GM12878 (cell line): ENCODE results near the gene ONECUT2. TPM values are rescaled to one million over a fixed set of nuclear protein-coding genes. Genes with fewer than 3 reads are reported as not detected.

Experiments used
- ATAC-seq: fragments of 200-7000 bp; cut with Tn5 transposase; 3 replicates; pipeline ENCODE4 v1.9.1; 2020; ENCODE audit warnings: mild to moderate bottlenecking, moderate library complexity
- Bru-seq: library from RNA; stranded (reverse); fragments of 400-500 nt; gene quantifications from one replicate; lab custom pipeline; 2021; lab: Mats Ljungman, UMichigan
- BruChase-seq, 2 experiments: library from RNA; stranded (reverse); fragments of 400-500 nt; gene quantifications; one replicate each; lab custom pipeline; 2021; lab: Mats Ljungman, UMichigan
- BruUV-seq: library from RNA; stranded (reverse); fragments of 400-500 nt; replicated peaks from 2 replicates; lab custom pipeline; 2021; lab: Mats Ljungman, UMichigan
- CTCF ChIA-PET: fragments of 300-600 bp; sonication (Branson Sonifier 250); formaldehyde crosslinking; extraction: SDS; loops from one replicate; lab custom pipeline; 2021; ENCODE audit warnings: inconsistent platforms; lab: Yijun Ruan, JAX
- POLR2A ChIA-PET: fragments of 350-600 bp; formaldehyde crosslinking; extraction: SDS; loops from one replicate; lab custom pipeline; 2021; ENCODE audit warnings: inconsistent platforms; lab: Charles Lee
- RAD21 ChIA-PET: fragments of 300-600 bp; sonication (Branson Sonifier 250); formaldehyde crosslinking; loops from one replicate; lab custom pipeline; 2023; ENCODE audit warnings: antibody characterized with exemption; ENCODE audit not compliant: unreplicated experiment; lab: Charles Lee
- SMC1A ChIA-PET: fragments of 300-600 bp; sonication (Branson Sonifier 250); formaldehyde crosslinking; loops from one replicate; lab custom pipeline; 2023; ENCODE audit not compliant: unreplicated experiment, uncharacterized antibody; lab: Charles Lee
- DNase-seq: peaks from one replicate; pipeline ENCODE4 v3.0.0-alpha.2; 2011; ENCODE audit warnings: low read depth, low spot score
- FAIRE-seq: peaks from 3 replicates; lab custom pipeline; 2011; peaks lifted over from hg19 to GRCh38; lab: Jason Lieb, UNC
- H2AFZ ChIP-seq: 2 replicates; pipeline ENCODE4 v1.6.0; 2011; ENCODE audit warnings: low read depth, low read length, control low read depth; ENCODE audit not compliant: control insufficient read depth
- H3K27ac ChIP-seq: 2 replicates; pipeline ENCODE4 v1.5.1; 2011; ENCODE audit warnings: control low read depth; ENCODE audit not compliant: control insufficient read depth, insufficient read depth
- H3K27me3 ChIP-seq, 2 experiments: replicated peaks in 1 of 2; 2 replicates each; pipeline versions ENCODE4 v1.6.0 to v1.6.1; 2011; ENCODE audit warnings: low read length in 1 of 2; ENCODE audit not compliant: control insufficient read depth in 2 of 2, insufficient read depth in 2 of 2
- H3K36me3 ChIP-seq, 2 experiments: 2 replicates each; pipeline ENCODE4 v1.5.1; 2011; ENCODE audit warnings: low read length in 1 of 2; ENCODE audit not compliant: control insufficient read depth in 2 of 2, insufficient read depth in 2 of 2
- H3K4me1 ChIP-seq: 2 replicates; pipeline ENCODE4 v1.6.1; 2011; ENCODE audit warnings: mild to moderate bottlenecking, low read length, moderate library complexity, mixed read lengths; ENCODE audit not compliant: control insufficient read depth, insufficient read depth
- H3K4me2 ChIP-seq: 2 replicates; pipeline ENCODE4 v1.6.0; 2011; ENCODE audit warnings: control low read depth; ENCODE audit not compliant: control insufficient read depth, insufficient read depth
- H3K4me3 ChIP-seq: fragments of 200-600 bp; sonication (generic); 2 replicates; pipeline ENCODE4 v1.5.1; 2016
- H3K79me2 ChIP-seq: 2 replicates; pipeline ENCODE4 v1.6.0; 2011; ENCODE audit warnings: low read length; ENCODE audit not compliant: control insufficient read depth, insufficient read depth
- H3K9ac ChIP-seq: 2 replicates; pipeline ENCODE4 v1.8.0; 2011; ENCODE audit warnings: low read length, control low read depth, mixed read lengths; ENCODE audit not compliant: control insufficient read depth, insufficient read depth
- H3K9me3 ChIP-seq: replicated peaks from 3 replicates; pipeline ENCODE4 v1.5.1; 2011; ENCODE audit warnings: mild to moderate bottlenecking, low read length; ENCODE audit not compliant: control insufficient read depth, insufficient read depth
- H4K20me1 ChIP-seq: 2 replicates; pipeline ENCODE4 v1.6.0; 2011; ENCODE audit not compliant: control insufficient read depth, insufficient read depth
- NBN ChIP-seq: fragments of 450-650 bp; IDR thresholded peaks from 2 replicates; pipeline ENCODE4 v1.6.1; 2016
- SUZ12 ChIP-seq: fragments of 200-600 bp; sonication (generic); IDR thresholded peaks from one replicate; pipeline ENCODE4 v1.6.1; 2018; ENCODE audit warnings: antibody characterized with exemption, mild to moderate bottlenecking; ENCODE audit not compliant: unreplicated experiment
- TCF12 ChIP-seq: IDR thresholded peaks from 2 replicates; pipeline ENCODE4 v1.6.1; 2011; ENCODE audit warnings: low read depth, mild to moderate bottlenecking, low read length
- WGBS: methylation state at CpG from one replicate; pipeline ENCODE4 v1.1.6; 2016; ENCODE audit warnings: low lambda C conversion rate; ENCODE audit not compliant: insufficient replicate concordance, insufficient coverage; ENCODE audit errors: missing lambda C conversion rate; 5-methylcytosine and 5-hydroxymethylcytosine counted together
- in situ Hi-C: fragments of 300-500 bp; cut with MboI; formaldehyde crosslinking; loops from 9 replicates; pipeline ENCODE4 v1.14.3; 2018; ENCODE audit warnings: mixed read lengths
- intact Hi-C: fragments of 100-400 bp; cut with micrococcal nuclease; formaldehyde crosslinking; loops from one replicate; pipeline ENCODE4 v1.14.2; 2022; ENCODE audit not compliant: unreplicated experiment
- long read RNA-seq, 2 experiments: library from polyadenylated mRNA; unstranded; transcript quantifications; one replicate each; pipeline ENCODE4 v2.0.0, GENCODE V29; 2019 to 2020
- polyA minus RNA-seq, 3 experiments: library from RNA; depleted of rRNA, polyadenylated mRNA; stranded (reverse); fragments of >200 nt; gene quantifications; 2 replicates each; pipeline ENCODE4 v1.2.3, GENCODE V29; 2011
- polyA plus RNA-seq, 11 experiments: library from polyadenylated mRNA; depleted of rRNA in 4 of 11; unstranded in 6 of 11; stranded (reverse) in 5 of 11; fragments of >200 nt; fragmentation: Nextera tagmentation in 4 of 11; fragmentation: Illumina TruSeq in 1 of 11; extraction: Ambion mirVana in 4 of 11; extraction: Trizol in 1 of 11; gene quantifications; 1 replicate in 1 of 11; 2 replicates in 10 of 11; pipeline versions ENCODE4 v1.2.1 to v1.2.3, GENCODE V29; 2011 to 2016; ENCODE audit warnings: inconsistent platforms in 2 of 11, missing spikeins in 2 of 11, low read depth in 1 of 11
- total RNA-seq, 4 experiments: library from RNA; depleted of rRNA in 3 of 4; stranded (reverse); fragments of >200 nt in 3 of 4; fragmentation: Illumina TruSeq in 1 of 4; extraction: Trizol in 1 of 4; gene quantifications; 2 replicates each; pipeline versions ENCODE4 v1.2.1 to v1.2.3, GENCODE V29; 2013 to 2021

ONECUT2 gene
- total RNA-seq (2013; cell fraction: nucleolus; rRNA removed), result not detected in 2 replicates
- total RNA-seq (2014; rRNA removed), result not detected in 2 replicates
- not detected in 2 replicates for total RNA-seq (2014; rRNA removed; fragmentation: Illumina TruSeq; extraction: Trizol)
- total RNA-seq (2021), result 0.03 TPM in 2 replicates
- polyA plus RNA-seq (2011; ENCODE audit: low read depth), result not detected
- polyA plus RNA-seq (2011; rRNA removed), result not detected in 2 replicates
- not detected in 2 replicates for polyA plus RNA-seq (2011; cell fraction: cytosol; rRNA removed)
- not detected in 2 replicates for polyA plus RNA-seq (2011; cell fraction: nucleus; rRNA removed)
- polyA plus RNA-seq (2012), result not detected in 2 replicates
- not detected in 2 replicates for polyA plus RNA-seq (2014; fragmentation: Illumina TruSeq; extraction: Trizol)
- not detected for polyA plus RNA-seq (2014; fragmentation: Nextera tagmentation; extraction: Ambion mirVana)
- not detected in 2 replicates for polyA plus RNA-seq (2014; rRNA removed)
- under 1 TPM in 1 of 2 experiments, not detected in 1; 0.01 TPM for polyA plus RNA-seq (2016; fragmentation: Nextera tagmentation; extraction: Ambion mirVana)
- polyA minus RNA-seq (2011; rRNA and poly(A)+ RNA removed), result not detected in 2 replicates
- polyA minus RNA-seq (2011; cell fraction: cytosol; rRNA and poly(A)+ RNA removed), result not detected in 2 replicates
- polyA minus RNA-seq (2011; cell fraction: nucleus; rRNA and poly(A)+ RNA removed), result not detected in 2 replicates
- Bru-seq, nascent RNA, result percentile 7 among the genes with signal in this experiment
- BruChase-seq, experiment 1, labeled RNA remaining after a 6-hour chase, result percentile 8 among the genes with signal in this experiment
- percentile 8 among the genes with signal in this experiment for BruChase-seq, experiment 2, labeled RNA remaining after a 2-hour chase
- long read RNA-seq, experiment 1, result 0 reads
- long read RNA-seq, experiment 2, result 0 reads

GRCh38 chr18:57434536-57435494, at the start of gene ONECUT2:
TSS of gene ONECUT2 (plus strand) at chr18:57435374. CDS start at chr18:57435717, 343 bp downstream.
- no peak for ATAC-seq
- FAIRE-seq, result no peak
- H2AFZ ChIP-seq, result no peak within 1 kb of the TSS

More at GRCh38 chr18:57434536-57435494, at the start of gene ONECUT2:
- ChIA-PET SMC1A (interaction anchor here (1.5 kb wide), 1 partner anchor 11 kb away, joined by 3 read pairs; no protein-coding TSS in a partner anchor), CTCF (no interaction called here), RAD21 (no interaction called here), POLR2A (no interaction called here)
- peaks cover 43% of the 10 kb centered on the region for H3K9me3 ChIP-seq
- H3K27me3 ChIP-seq, result peaks cover 8 to 33% of the 10 kb centered on the region in 2 experiments
- in situ Hi-C loops (no loop called here), intact Hi-C loops (no loop called here)
- no peaks in the 10 kb centered on the region for H3K36me3 ChIP-seq
- TF ChIP-seq TCF12 (peak; percentile 10; the same call in 1 of the 2 replicates), SUZ12 (peak; percentile 9), NBN (no peak)
- no peak within 1 kb of the TSS for H3K4me3 ChIP-seq
- WGBS, result 18% methylated on average over 45 of the region's 69 CpGs
- DNase-seq, result no peak
- no peaks in the 10 kb centered on the region for H4K20me1 ChIP-seq
- no peak within 1 kb of the TSS for H3K9ac ChIP-seq
- no peaks in the 10 kb centered on the region for H3K4me1 ChIP-seq
- H3K27ac ChIP-seq, result no peak within 1 kb of the TSS
- BruUV-seq, result no TSS peak
- H3K79me2 ChIP-seq, result no peaks in the 10 kb centered on the region
- H3K4me2 ChIP-seq, result no peak within 1 kb of the TSS
